GM19099 (cell line): Measurements from ENCODE around the gene BBOX1.

Experiments used
- POLR2A ChIP-seq: IDR thresholded peaks from 3 replicates; pipeline ENCODE4 v1.6.1; 2011; ENCODE audit warnings: low read depth; ENCODE audit not compliant: insufficient read length; ENCODE audit errors: extremely low read depth

Gene BBOX1

GRCh38 chr11:27124514-27125264 is 84.1 kb downstream of the BBOX1 start:
- TF ChIP-seq POLR2A: no peak

GRCh38 chr11:27129686-27130085 is 89.1 kb downstream of the BBOX1 start:
- TF ChIP-seq POLR2A: no peak

- no peak for TF ChIP-seq POLR2A
Measured at GRCh38 chr11:27130806-27131205, 90.2 kb downstream of the BBOX1 start.

- no peak for TF ChIP-seq POLR2A
Measured at GRCh38 chr11:27138716-27139115, 98.1 kb downstream of the BBOX1 start.

GRCh38 chr11:27139742-27140367 is 99.2 kb downstream of the BBOX1 start:
- no peak for TF ChIP-seq POLR2A

GRCh38 chr11:27141576-27141975 is 101.0 kb downstream of the BBOX1 start:
- TF ChIP-seq POLR2A: no peak

- TF ChIP-seq POLR2A: no peak
Measured at GRCh38 chr11:27147916-27148315, 107.3 kb downstream of the BBOX1 start.

- no peak for TF ChIP-seq POLR2A
Measured at GRCh38 chr11:27148506-27148905, 107.9 kb downstream of the BBOX1 start.

GRCh38 chr11:27150098-27150497 is 109.5 kb downstream of the BBOX1 start:
- TF ChIP-seq POLR2A: no peak

- TF ChIP-seq POLR2A: no peak
Measured at GRCh38 chr11:27153136-27153535, 112.5 kb downstream of the BBOX1 start.

- no peak for TF ChIP-seq POLR2A
Measured at GRCh38 chr11:27158456-27159334, 118.1 kb downstream of the BBOX1 start.

GRCh38 chr11:27159335-27159679 is 118.7 kb downstream of the BBOX1 start:
- TF ChIP-seq POLR2A: no peak

- no peak for TF ChIP-seq POLR2A
Measured at GRCh38 chr11:27161071-27161470, 120.5 kb downstream of the BBOX1 start.

GRCh38 chr11:27162237-27162636 is 121.6 kb downstream of the BBOX1 start:
- no peak for TF ChIP-seq POLR2A

- no peak for TF ChIP-seq POLR2A
Measured at GRCh38 chr11:27166130-27166529, 125.5 kb downstream of the BBOX1 start.
